Colonic mucosa (tissue), 4 donors: Measurements from ENCODE around the gene DCLK1. TPM values are rescaled to one million over a fixed set of nuclear protein-coding genes. Genes with fewer than 3 reads are reported as not detected.

Experiments
- DNase-seq: peaks from one replicate; pipeline ENCODE4 v3.0.0-alpha.2; 2020
- H3K27ac ChIP-seq: fragments of 200-600 bp; one replicate; pipeline ENCODE4 v1.8.0; 2021
- H3K27me3 ChIP-seq: fragments of 200-600 bp; one replicate; pipeline ENCODE4 v1.8.0; 2021
- H3K36me3 ChIP-seq: fragments of 200-600 bp; one replicate; pipeline ENCODE4 v1.8.0; 2021
- H3K4me1 ChIP-seq: fragments of 200-600 bp; one replicate; pipeline ENCODE4 v1.8.0; 2021; ENCODE audit warnings: mild to moderate bottlenecking
- H3K4me3 ChIP-seq: fragments of 200-600 bp; one replicate; pipeline ENCODE4 v1.8.0; 2021
- H3K9ac ChIP-seq, 2 donors: one replicate each; pipeline ENCODE4 v1.7.0; 2013; ENCODE audit warnings: control low read depth in 2 of 2, low read depth in 2 of 2, low read length in 2 of 2
- H3K9me3 ChIP-seq: fragments of 200-600 bp; one replicate; pipeline ENCODE4 v1.8.0; 2021
- CTCF ChIP-seq: fragments of 200-600 bp; IDR thresholded peaks from one replicate; pipeline ENCODE4 v1.8.0; 2022; ENCODE audit warnings: antibody characterized with exemption, mild to moderate bottlenecking
- intact Hi-C: fragments of 100-400 bp; cut with DNase I; formaldehyde crosslinking; loops from one replicate; pipeline ENCODE4 v1.14.1; 2022
- total RNA-seq, 2 donors: library from RNA; stranded (reverse); fragmentation: NEBNext Ultra II Directional in 1 of 2; extraction: Animal tissue kit (Norgen Biotek cat#: 25700) in 1 of 2; gene quantifications; one replicate each; pipeline ENCODE4 v1.2.1, GENCODE V29; 2021
- donor health status: healthy.
- donor health status: DM: no; HTN: no; CAD: no.
- donor health status: DM: no; HTN: no; CAD: no.

Gene DCLK1
- total RNA-seq, 2 donors from 2014 or later: 1.5 to 5.0 TPM

GRCh38 chr13:35797244-35797643 lies 333.9 kb downstream of the DCLK1 start:
- H3K4me1 ChIP-seq: no peaks in the 10 kb centered on the region
- TF ChIP-seq CTCF: no peak
- intact Hi-C loops: no loop called here

GRCh38 chr13:35796623-35797022 lies 334.6 kb downstream of the DCLK1 start:
- H3K9me3 ChIP-seq: no peaks in the 10 kb centered on the region
- no peak overlapping the region for H3K27ac ChIP-seq
- H3K4me1 ChIP-seq: no peaks in the 10 kb centered on the region
- no peaks in the 10 kb centered on the region for H3K36me3 ChIP-seq
- no peak for DNase-seq
- H3K27me3 ChIP-seq: no peaks in the 10 kb centered on the region
- no peak overlapping the region for H3K9ac ChIP-seq
- intact Hi-C loops: no loop called here
- H3K4me3 ChIP-seq: no peak overlapping the region
- TF ChIP-seq CTCF: no peak

More at GRCh38 chr13:35797244-35797643, 333.9 kb downstream of the DCLK1 start:
- Histone ChIP-seq H3K27me3 (no peaks in the 10 kb centered on the region), H3K27ac (no peak overlapping the region), H3K9me3 (no peaks in the 10 kb centered on the region), H3K4me3 (no peak overlapping the region), H3K9ac (no peak overlapping the region), H3K36me3 (no peaks in the 10 kb centered on the region)
- no peak for DNase-seq

- no peak overlapping the region for H3K9ac ChIP-seq
- no peak overlapping the region for H3K27ac ChIP-seq
- no peak for DNase-seq
- H3K4me1 ChIP-seq: no peaks in the 10 kb centered on the region
- H3K4me3 ChIP-seq: no peak overlapping the region
- no peak for TF ChIP-seq CTCF
- H3K9me3 ChIP-seq: no peaks in the 10 kb centered on the region
- no peaks in the 10 kb centered on the region for H3K27me3 ChIP-seq
- intact Hi-C loops: no loop called here
- H3K36me3 ChIP-seq: no peaks in the 10 kb centered on the region
Measured at GRCh38 chr13:35794734-35795389, 336.3 kb downstream of the DCLK1 start.

GRCh38 chr13:35793823-35794222 lies 337.4 kb downstream of the DCLK1 start:
- intact Hi-C loops: no loop called here
- Histone ChIP-seq H3K27ac (no peak overlapping the region), H3K27me3 (no peaks in the 10 kb centered on the region), H3K4me1 (no peaks in the 10 kb centered on the region), H3K36me3 (no peaks in the 10 kb centered on the region), H3K9me3 (no peaks in the 10 kb centered on the region), H3K4me3 (no peak overlapping the region), H3K9ac (no peak overlapping the region)
- TF ChIP-seq CTCF: no peak
- no peak for DNase-seq

GRCh38 chr13:35792911-35793310 lies 338.3 kb downstream of the DCLK1 start:
- Histone ChIP-seq H3K27me3 (no peaks in the 10 kb centered on the region), H3K4me1 (no peaks in the 10 kb centered on the region), H3K36me3 (no peaks in the 10 kb centered on the region), H3K9me3 (no peaks in the 10 kb centered on the region), H3K27ac (no peak overlapping the region), H3K9ac (no peak overlapping the region), H3K4me3 (no peak overlapping the region)
- no peak for TF ChIP-seq CTCF
- intact Hi-C loops: no loop called here
- DNase-seq: no peak
